ELF-1 (cell line): ENCODE results near the gene BCAR3.
"Not testable (repeated sequence)": the region's sequence is repeated elsewhere in the genome, so short reads cannot be mapped to it uniquely, and the experiment has no call there.

Experiments used
- DNase-seq: peaks from one replicate; pipeline ENCODE4 v3.0.0-alpha.2; 2016; ENCODE audit warnings: low read depth, low spot score

The BCAR3 gene

GRCh38 chr1:93705892-93706500, 24.4 kb upstream of the BCAR3 start:
- no peak for DNase-seq

DNA sequence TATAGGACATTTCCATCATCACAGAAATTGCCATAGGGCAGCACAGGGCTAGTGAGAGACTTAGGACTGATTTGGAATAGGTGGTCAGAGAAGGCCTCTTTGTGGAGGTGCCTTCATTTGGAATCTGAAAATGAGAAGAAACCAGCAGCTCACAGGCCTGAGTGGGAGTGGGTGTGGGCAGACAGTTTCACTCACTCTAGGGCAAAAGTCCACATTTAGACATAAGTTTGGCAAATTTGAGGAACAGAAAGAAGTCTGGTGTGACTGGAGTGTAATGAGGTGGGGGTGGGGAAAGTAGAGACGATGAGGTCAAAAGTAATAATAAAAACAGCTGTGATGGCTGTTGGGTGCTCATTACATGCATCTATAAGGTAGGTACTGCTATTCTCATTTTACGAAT, 22.4 kb upstream of the BCAR3 start:
- DNase-seq: no peak

DNA sequence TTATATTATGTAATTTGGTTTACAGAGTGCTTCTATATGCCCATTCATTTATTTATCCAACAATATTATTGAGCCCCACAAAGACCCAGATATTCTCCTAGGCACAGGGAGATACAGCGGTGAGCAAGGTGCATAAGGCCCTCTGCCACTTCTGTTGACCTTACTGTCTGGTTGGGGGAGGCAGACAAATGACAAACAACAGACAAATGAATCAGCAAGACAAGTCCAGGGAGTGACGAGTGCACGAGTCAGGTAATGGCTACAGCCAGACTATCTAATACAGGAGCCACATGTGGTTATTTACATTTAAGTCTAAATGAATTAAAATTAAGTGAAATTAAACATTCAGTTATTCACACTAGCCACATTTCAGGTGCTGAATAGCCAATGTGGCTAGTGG, 22.0 kb upstream of the BCAR3 start:
- no peak for DNase-seq

- DNase-seq: no peak
Measured at GRCh38 chr1:93702828-93703183, 21.2 kb upstream of the BCAR3 start.

DNA sequence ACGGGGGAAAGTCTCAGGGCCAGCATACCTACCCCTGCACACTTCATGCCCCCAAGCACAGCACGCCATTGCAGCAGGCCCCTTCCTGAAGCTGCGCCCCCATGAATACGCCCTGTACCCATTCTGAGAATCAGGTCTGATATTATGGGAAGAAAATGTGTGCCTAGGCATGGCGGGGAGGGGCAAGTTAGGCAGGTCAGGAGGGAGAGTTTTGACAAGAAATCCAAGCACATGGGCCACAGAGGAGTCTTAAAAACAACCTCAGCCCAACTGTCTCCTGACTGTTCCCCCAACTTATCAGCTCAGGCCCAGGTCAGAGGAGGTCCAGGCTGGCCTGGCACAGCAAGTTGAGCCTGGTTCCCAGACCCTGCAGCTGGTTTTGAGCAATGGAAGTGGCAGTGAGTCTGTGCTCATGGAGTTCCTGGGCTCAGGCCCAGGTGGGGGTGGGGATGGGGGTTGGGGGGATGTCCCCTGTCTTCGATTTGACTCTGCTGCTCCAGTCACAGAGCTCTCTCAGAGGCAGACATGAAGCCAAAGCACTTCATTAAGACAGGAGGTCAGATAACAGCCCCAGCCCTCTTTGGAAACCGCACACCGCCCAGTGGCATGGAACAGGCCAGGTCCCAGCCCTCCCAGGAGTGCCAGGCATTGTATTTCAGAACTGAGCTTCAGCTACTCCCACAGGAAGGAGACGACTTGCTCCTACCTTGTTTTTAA, 20.6 kb upstream of the BCAR3 start:
- no peak for DNase-seq

DNA sequence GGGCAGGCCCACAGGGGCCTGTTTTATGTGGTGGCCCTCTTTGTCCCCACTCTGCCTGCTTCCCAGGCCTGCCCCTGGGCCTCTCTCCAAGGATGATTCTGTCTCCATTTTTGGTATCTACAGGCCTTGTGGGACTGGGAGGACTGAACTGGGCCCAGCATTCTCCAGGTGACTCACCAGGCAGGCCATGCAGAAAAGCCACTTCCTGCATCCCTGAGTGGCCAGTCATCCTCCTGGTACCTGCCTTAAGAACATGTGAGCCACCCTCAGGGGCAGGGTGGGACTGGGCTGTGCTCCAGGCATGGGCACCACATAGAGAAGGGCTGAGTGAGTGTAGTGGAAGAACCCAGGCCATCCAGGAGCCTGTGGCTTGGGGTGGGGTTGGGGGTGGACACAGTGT, 20.0 kb upstream of the BCAR3 start:
- DNase-seq: peak; percentile 59

GRCh38 chr1:93700532-93701469, 19.2 kb upstream of the BCAR3 start:
- DNase-seq: no peak

GRCh38 chr1:93699503-93700168, 18.0 kb upstream of the BCAR3 start:
- no peak for DNase-seq

DNA sequence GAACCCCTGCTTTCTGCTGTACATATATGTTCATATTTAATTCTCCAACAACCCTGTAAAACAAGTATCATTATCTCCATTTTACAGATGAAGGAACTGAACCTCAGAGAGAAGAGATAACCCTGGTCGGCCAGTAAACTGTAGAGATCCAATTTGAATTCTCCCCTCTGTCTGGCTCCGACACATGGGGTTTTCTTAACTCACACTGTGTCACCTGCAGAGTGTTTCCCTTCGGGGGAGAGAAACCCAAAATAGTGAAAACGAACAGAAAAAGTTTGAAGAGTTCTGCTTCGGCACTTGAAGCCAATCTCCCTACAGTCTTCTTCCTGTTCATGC, 17.4 kb upstream of the BCAR3 start:
- no peak for DNase-seq

GRCh38 chr1:93698329-93699048, 16.9 kb upstream of the BCAR3 start:
- DNase-seq: no peak

DNA sequence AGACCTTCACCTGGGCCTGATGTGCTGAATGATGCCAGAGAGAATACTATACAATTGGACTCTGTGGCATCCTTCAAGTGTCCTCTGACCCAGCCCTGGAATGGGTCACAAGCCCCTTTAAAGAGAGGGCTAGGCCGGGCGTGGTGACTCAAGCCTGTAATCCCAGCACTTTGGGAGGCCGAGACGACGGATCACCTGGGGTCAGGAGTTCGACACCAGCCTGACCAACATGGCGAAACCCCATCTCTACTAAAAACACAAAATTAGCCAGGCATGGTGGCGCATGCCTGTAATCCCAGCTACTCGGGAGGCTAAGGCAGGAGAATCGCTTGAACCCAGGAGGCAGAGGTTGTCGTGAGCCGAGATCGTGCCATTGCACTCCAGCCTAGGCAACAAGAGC, 15.9 kb upstream of the BCAR3 start:
- not testable (repeated sequence) for DNase-seq

DNA sequence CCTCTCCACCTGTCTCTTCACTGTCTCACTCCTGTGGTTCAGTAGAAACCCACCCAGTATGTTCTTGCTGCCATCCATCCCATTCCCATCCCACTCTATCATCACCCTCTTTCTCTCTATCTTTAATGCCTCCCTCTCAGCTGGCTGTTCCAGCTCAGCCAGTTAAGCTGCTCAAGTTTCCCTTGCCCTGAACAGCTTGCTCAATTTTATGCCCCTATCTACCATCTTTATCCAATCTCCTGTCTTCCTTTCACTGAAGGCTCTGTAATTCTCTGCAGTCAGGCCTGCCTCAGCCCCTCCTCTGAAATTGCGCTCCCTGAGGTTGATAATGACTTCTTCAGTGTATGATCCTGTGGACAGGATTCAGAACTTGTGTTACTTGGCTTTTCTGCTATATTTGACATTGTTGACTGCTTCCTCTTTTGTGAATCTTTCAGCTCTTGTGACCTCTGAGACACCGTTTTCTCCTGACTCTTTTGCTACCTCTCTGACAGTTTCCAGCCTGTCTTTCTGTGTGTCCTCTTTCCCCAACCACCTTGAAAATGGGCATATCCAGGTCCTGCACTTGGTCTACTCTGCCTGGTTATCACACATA, 13.9 kb upstream of the BCAR3 start:
- no peak for DNase-seq

DNA sequence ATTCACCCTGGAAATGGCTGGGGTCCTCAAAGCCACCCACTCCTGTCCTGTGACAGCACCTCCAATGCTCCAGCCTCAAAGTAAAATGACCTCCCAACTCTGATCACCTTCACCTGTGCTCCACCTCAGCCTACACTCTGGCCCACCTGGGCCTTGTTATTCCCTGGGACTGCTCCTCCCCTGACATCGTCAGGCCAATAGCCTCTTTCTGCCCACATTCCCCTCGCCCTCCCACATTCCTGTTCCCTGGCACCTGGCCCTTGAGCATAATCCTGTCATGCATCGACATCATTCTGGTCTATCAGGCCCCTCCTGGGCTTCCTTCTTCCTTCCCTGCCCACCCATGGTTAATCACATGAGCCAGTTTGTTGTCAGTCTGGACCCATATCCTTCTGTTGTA, 13.2 kb upstream of the BCAR3 start:
- DNase-seq: no peak

GRCh38 chr1:93694039-93694438, 12.4 kb upstream of the BCAR3 start:
- DNase-seq: no peak

DNA sequence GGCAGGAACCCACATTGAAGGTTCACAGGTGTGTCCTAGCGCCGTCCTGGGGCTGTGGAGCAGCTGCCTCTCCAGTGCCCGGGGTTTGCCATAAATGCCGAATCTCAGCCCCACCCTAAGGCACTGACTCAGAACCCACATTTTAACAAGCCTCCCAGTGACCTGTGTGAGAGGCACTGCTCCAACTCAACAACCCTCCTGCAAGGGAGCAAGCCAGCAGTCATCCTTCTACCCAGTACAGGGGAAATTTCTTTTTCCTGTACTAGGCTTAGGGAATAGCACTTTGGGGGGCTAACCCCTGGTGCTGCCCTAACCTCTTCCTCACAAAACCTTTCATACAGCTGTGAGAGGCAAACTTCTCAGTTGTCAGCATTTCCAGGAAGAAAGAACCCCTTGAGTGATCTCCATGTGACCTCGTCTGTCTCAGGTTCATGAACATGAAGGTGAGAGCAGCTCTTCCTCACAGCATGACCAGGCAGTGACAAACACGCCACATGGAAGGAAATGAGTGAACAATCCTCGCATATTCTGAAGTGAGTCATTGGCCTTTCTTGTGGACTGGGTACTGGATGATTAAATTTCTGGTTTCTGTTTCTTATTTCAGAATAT, 11.4 kb upstream of the BCAR3 start:
- no peak for DNase-seq

DNA sequence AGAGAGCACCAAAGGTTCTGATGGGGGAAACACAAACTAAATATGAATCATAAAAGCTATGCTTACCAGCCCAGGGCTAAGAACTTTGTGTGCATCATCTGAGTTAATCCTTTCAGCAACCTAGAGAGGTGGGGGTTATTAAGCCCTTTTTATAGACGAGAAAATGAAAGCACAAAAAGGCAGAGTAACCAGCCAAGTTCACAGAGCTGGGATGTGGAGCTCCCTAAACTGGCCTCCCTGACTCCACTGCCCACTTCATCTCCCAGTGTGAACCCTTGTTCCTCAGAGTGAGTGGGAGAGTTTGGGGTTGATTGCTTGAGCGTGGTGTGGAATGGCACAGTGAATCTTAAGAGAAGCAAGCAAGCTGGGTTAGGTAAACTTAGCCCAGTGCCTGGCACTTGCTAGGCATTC, 10.8 kb upstream of the BCAR3 start:
- DNase-seq: no peak

DNA sequence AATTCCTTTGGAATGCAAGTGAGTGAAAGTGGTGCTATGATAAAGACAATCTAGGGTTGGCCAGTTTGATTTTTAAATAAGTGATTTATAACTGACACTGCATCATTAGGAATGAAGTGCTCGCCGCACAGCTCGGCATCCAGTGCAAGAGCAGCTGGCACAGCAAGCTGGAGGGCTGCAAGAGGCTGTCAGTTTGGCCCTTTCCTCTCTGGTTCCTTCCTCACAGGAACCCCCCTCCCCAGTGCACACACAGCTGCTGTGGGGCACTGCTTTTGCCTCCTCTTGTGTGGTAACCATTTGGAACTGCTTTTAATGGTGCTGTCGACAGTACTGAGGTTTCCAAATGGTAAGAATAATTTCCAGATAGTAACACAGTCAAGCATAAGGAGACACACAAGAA, 10.4 kb upstream of the BCAR3 start:
- DNase-seq: no peak

DNA sequence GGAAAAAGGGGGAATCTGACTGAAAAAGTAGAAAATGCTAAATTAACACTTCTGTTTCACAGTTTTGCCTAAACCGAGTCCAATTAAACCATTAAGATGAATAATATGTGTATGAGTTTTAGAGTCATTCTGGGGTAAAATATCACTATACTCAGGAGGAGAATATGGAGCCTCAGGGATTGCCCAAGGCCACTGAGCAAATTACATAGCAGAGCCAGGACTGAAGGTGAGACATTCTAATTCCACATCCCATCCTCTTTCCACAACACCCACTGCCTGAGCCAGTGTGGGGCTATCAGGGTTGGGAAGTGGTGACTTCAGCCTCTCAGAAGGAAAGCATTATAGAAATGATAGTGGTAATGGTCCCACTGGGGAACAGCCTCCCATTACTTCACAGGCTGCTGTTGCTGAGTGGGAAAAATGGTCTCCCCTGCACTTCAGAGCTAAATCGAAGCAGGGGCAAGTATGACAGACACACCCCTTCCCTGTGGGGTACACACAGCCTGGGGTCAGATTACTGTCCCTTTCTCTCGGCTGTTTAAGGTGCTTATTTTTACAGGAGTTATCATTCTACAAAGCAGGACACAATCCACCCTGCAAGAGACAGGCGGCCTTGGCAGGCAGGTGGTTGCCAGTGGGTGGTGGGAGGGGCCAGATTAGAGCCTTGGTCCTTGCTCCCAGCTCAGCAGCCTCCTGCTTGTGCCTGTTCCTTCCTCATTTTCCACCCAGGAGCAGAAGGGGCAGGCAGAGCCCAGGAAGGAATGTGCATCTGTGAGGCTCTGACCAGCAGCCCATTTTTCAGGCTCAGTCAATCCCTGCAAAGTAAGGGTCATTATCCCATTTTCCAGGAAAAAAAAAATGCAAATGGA, 9.5 kb upstream of the BCAR3 start:
- no peak for DNase-seq

- no peak for DNase-seq
Measured at GRCh38 chr1:93690341-93690740, 8.7 kb upstream of the BCAR3 start.
